ENCODE results near the gene HS3ST3B1.

The HS3ST3B1 gene

DNA sequence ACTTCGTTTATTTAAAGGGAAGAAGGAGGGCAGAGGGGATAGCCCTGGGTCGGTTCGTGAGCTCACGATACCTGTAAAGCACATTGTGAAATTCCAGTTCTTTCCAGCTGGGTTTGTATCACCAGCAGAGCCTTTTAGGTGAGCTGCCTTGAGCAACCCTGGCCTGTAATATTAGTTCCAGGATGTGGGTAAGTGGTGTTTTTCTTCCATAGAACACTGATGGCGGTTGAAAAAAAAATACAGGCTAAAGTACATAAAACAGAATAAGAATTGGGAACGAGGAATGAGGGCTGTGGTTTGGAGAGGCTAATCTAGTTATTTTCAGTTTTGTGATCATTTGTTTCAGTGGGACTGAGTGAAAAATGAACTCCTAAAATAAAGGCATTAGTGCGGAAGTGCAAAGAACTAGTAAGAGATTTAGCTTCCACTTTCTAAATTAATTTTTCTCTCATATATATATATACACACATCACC, 20.6 kb downstream of the HS3ST3B1 start:
- DNase-seq, result no peak

DNA sequence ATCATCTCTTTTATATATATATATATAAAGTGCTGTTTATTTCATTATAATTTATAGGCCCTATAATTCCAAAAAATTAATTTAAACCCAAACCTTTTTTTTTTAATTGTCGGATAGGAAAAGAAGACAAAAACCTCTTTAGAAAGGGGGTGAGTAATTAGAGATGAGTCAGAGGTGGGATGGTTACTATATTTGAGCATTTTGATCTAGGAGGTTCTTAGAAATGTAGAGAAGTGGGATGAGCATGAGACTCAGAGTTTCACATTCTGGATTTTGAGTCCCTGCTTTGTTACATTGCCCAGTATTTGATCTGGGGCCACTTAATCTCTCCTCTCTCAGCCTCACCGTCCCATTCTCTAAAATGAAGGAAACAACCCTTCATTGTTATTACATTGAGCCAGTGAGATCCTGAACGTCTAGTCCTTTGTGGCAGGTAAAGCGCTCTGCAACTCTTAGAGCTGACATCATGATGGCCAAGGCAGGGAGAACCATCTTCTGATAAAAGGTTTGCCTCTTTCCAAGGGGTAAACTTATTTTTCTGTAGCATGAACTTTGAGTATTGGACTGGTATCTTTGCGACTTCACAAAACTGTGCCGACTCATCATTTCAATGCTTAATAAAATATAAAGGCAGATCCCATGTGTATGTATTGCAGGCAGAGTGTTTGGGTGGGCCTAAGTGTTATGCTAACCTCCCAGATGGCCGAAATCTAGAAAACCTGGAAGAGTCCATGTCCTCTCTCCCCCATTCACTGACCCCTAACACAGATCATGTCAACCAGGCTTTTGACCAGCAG, 21.3 kb downstream of the HS3ST3B1 start:
- peak in 2 of 3 donors; percentile 44 to 52 for DNase-seq

DNA sequence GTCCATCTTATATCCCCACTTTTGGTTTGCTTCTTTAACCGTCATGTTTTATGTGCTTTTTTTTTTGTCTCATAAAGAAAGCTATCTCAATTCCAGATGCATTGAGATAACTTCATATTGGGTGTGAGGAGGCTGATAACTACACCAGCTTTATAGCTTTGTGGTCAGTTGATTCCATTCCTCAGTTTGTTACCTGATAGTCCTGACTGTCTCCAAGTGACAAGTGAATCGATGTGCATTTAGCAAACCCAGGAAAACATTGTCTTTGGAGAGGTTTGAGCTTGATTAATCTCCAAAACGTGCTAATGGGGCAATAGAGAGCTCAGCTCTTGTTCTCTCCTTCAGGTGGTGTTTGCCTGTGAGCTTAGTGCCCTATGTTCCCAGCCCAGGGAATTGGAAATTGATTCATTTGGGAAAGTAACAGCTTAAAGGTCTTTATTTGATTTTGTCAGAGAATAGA, 22.7 kb downstream of the HS3ST3B1 start:
- no peak for DNase-seq

DNA sequence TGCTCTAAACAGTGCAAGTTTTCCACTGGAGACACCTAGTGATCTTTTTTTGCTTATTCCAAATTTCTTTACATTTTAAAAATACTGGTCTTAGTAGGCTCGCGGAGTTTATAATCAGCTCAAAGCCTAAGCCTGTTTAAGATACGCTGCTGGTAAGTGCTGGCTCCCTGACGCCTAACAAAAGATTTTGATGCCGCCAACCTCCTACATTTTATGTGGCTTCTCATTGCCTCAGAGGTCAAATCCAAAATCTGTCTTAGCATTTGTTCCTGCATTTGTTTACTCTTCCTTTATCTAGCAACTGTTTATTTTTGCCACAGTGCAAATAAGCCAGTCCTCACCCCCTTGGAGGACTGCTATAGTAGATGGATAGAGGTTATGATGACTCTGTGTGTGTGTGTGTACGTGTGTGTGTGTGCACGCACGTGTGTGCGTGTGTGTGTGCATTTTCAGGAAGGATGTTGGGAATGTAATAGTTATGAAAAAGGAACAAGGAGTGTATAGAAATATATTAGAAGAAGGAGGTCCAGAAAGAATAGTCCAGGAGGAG, 24.8 kb downstream of the HS3ST3B1 start:
- no peak for DNase-seq

DNA sequence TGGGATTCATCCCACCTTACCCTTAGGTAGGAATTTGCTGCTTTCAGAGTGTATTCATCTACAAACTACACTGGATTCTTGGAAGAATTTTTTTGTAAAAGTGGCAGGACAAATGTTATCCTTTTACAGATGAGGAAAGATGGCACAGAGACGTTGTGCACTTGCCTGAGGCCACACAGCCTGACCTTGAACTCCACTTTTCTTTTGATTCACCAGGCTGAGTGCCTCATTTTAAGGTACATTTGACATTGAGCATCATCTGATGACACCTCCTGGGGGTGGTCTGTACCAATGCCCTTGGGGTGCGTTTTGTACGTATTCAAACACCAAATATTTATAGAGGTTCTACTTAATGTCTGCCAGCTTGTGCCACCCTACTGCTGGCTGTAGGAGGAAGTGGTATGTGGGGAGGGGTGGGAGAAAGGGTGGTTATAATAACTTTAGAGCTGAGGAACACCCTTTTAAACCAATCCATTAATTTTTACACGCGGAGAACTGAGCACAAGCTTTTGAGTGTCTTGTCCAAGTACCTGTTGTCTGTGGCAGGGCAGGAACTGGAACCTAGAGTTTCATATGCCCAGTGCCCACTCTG, 29.1 kb downstream of the HS3ST3B1 start:
- no peak for DNase-seq

DNA sequence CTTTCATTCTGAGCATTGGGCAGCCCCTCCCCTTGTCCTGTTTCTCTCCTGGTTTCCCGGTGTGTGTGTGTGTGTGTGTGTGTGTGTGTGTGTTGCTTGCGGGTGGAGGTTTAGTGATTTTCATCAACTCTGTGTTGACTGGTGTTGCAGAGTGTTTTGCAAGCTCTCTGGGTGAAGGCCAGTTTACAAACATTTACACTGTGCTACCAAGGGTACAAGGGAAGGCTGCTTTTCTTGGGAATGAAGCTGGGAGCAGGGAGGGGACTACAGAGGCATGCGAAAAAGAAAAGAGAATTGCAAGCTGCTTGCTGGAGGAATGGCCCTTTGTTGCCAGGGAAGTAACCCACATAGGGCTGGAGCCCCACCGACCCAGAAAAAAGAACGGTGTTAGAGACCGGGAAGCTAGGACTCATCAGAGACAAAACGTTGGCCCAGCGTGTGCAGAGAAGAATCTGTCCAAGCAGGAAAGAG, 29.6 kb downstream of the HS3ST3B1 start:
- no peak for DNase-seq

DNA sequence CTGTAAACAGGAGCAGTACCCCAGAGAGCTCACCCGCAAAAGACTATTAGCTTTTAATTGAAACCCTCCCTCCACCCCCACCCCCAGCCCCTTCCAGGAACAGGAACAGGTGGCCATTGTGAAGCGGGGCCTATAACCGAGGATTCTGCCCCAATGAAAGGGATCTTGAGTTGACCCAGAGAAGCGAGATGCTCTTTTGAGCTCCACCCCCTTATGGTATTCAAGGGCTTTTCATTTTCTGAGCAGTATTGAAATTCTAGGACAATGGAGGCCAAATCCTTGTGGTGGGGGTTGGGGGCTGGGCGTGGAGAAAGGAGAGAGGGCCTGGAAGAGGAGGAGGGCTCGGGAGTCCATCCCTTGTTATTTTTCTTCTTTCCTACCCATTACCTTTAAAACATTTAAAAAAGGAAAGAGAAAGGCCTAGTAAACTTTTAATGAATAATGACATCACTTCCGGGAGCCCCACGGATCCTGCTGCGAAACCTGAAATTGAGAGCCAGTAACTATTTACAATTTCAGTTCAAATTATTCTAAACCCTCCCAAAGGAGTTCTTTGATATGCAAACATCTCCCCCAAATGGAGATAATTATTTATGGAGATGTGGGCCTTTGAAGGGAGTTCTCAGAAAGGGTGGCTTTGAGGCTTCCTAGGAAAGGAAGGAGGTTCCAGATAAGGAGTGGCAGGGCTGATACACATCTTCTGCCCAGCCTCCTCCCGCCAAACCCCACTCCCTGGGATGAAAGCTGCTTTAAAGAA, 30.5 kb downstream of the HS3ST3B1 start:
- no peak for DNase-seq

DNA sequence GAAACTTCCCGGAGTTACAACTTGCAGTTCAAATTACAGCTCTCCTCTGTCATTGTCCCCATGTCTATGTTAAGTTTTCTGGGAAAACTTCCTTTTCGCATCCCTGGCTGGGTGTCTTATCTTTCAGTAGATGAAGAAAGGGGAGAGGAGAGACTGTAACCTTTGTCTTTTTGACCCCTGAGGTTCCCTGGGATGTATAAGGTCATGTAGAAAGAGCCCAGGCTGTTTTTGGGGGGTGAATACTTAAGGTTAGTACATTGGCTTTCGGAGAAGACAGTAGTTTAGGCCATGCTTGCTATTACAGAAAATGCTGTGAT, 31.1 kb downstream of the HS3ST3B1 start:
- DNase-seq, result no peak

DNA sequence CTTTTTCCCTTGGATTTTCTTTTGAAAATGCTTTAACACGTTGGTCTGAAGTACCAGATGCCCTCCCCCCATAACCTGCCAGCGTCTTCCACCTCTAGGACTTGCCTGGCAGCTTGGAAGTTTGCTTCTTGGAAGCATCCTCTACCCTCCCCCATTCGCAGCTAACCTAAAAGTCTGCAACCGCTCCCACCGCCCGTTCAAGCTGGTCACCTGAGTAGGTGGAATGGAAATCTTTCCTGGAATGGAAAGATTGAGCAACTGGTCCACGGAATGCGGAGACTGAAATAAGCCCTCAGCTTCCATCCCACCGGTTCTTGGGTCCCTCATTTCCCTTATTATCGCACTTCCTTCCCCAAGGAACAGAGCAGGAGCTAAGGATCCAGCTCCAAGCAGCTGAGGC, 31.4 kb downstream of the HS3ST3B1 start:
- no peak for DNase-seq

DNA sequence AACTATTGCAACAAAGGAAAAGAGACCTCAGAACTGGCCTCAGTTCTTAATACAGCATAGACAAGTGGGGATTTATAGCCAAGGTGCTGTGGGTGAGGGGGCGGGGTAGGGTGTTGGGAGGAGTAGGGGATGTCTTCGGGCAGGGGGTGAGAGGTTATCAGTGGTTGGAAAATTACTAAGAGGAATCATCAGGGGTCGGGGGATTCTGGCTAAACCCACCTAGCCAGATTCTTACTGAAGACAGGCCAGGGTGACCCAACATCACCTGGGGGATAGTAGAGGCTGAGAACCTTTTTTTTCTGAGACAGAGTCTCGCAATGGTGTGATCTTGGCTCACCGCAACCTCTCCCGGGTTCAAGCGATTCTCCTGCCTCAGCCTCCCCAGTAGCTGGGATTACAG, 32.6 kb downstream of the HS3ST3B1 start:
- DNase-seq, result no peak

DNA sequence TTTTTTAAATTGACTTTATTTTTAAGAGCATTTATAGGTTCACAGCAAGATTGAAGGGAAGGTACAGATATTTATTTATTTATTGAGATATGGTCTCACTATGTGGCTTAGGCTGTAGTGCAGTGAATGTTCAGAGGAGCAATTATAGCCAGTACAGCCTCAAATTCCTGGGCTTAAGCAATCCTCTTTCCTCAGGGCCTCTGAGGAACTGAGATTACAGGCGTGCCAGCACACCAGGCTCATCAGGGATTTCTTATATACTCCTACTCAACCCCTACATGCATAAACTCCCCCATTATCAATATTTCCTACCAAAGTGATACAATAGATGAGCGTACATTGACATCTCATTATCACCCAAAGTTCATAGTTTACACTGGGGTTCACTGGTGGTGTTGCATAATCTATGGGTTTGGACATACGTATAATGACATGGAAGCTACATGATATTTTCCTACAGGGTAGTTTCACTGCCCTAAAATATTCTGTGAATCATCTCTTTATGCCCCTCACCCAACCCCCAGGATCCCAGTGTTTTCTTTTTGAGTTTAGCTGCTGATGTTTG, 33.5 kb downstream of the HS3ST3B1 start:
- DNase-seq, result peak; percentile 48 to 62 (median 59)

- peak; percentile 43 to 53 (median 46) for DNase-seq
These were observed 34.0 kb downstream of the HS3ST3B1 start for GRCh38 chr17:14334919-14335318.

DNA sequence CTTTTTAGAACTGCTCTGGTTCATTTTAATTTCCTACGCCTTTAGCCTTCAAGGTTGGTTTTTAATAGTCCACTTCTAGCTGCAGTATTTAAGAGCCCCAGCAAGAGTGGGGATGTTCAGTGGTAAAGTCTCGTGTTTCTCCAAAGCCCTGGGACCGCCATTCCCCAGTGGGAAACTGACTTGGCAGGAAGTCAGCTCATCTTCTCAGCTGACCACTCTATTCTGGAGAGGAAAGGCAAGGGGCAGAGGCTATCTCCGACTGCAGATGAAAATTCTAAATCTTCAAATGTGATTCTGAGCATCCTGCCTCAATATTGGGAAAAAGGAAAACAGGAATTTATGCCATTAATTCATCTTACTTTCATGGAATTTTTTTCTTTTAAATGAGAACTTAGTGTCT, 35.5 kb downstream of the HS3ST3B1 start:
- no peak for DNase-seq

GRCh38 chr17:14337596-14338079, 36.8 kb downstream of the HS3ST3B1 start:
- no peak for DNase-seq

DNA sequence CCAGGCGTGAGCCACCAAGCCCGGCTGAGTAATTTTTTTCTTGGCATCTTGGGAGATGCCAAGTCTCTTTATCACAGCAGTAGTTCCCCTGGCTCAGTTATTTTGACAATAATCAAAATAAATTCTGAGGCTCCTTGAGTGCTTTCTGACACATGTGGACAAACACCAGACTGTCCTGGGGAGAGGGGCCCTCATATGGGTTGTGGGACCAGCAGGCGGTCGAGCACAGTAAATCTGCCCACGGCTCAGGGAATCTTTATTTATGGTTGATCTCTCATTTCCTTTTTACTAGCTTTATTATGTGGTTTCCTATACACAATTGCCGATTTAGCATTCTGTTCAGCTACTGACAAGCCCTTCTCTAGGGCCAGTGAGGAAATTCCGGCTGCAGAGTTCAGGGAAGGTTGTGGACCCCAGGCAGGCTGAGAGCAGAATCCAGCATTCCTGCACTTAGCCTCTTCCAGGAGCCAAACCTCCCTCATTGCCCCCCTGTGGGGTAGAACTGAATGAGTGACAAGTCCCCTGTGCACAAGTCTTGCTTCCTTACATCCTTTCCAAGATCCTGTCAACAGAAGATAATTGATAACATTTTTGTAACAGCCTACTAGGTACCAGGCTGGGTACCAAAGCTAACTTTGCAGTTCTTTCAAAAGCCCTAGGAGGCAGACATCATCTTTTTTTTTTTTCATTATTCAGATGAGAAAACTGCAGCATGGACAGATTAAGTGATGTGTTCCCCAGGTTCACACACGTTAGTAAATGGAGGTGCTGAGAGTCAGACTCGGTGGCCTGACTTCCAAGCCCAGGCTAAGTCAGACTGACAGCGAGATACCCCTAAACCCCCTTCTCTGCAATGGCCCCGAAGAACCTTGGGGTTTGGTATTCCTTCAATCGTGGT, 40.2 kb downstream of the HS3ST3B1 start:
- no peak for DNase-seq

DNA sequence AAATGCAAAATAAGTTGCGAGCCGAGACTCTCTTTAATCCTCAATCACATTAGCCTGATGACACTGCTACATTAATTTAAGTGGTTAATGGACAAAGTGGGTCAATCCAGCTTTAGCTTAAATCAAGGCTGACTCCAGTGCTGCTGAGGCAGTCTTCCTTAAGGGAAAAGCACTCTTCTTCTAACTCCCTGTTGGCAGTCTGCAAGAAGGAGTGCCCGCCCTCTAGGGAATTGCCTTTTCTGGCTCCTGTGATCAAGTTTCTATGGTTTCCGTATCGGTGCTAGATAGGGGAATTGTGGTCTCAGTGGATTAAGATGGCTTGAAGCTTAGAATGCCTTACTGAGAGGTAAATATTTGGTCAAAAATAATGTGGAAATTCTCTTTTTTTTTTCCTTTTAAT, 41.0 kb downstream of the HS3ST3B1 start:
- no peak for DNase-seq

DNA sequence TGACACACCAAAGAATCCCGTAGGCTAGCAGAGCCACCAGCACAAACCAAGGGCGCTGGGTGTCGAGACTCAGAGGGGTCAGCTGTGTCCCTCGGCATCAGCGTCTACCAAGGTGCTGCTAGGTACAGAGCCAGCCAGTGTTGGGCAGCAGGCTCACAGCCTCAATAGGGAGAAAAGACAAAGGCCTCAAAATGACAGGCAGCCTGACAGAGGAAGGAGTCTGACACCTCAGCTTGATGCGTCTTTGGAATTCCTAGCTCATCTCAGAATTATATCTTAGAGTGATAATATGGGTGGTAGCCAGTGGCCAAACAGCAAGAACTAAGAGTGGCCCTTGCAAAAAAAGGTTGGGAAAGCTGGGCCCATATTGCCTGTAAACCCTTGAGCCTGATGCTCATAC, 45.9 kb downstream of the HS3ST3B1 start:
- no peak for DNase-seq

- DNase-seq, result peak; percentile 77 to 95 (median 90)
These were observed 50.6 kb downstream of the HS3ST3B1 start for GRCh38 chr17:14351493-14351892.

- DNase-seq, result peak; percentile 84 to 98 (median 97)
These were observed 51.3 kb downstream of the HS3ST3B1 start for GRCh38 chr17:14352136-14352535.

DNA sequence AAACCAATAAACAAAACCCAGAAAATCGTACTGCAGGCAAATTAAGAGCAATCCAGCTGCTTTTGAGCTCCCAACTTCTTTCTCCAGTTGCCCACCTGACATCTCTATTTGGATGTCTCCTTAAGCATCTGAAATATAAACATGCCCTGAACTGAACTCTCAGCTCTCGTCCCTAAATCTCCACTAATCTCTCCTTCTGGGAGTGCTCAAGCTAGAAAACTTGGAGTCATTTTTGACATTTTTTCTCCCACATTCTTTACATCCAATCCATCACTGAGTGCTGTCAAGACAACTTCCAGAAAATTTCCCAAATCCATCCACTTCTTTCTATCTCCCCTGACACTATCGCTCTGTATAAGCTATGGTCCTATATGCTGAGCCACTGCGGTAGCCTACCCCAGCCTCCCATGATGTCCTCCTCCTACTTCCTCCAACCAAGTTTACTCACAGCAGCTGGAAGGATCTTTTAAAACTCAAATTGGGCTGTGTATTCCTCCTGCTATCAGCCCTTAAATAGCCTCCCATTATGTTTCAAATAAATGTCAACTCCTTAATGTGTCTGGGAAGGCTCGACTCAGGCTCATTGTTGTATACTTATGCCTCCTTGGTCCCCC, 53.1 kb downstream of the HS3ST3B1 start:
- peak in 1 of 3 donors; percentile 22 for DNase-seq

DNA sequence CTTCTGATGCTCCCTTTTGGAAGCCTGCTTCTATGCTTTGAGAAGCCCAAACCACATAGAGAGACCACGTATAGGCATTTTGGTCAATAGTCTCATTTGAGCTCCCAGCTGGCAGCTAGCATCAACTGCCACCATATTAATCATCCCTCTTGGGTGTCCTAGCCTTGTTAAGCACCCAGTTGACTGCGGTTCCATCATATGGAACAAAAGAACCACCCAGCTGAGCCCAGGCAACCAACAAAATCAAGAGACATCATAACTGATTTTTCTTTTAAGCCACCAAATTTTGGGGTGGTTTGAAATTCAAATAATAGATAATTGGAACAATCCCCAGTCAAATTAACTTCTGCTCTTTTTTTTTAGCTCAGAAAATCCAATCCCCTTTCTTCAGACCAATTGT, 53.9 kb downstream of the HS3ST3B1 start:
- DNase-seq, result no peak
